Measurements from ENCODE around the gene TNFRSF1A. TPM values are rescaled to one million over a fixed set of nuclear protein-coding genes. Genes with fewer than 3 reads are reported as not detected.

TNFRSF1A gene
- total and polyA plus RNA-seq, 10 donors, result 22.5 to 578 (median 211) TPM

GRCh38 chr12:6285532-6286306 is 56.2 kb downstream of the TNFRSF1A start:
- peaks cover 0 to 21% (median 6%) of the 10 kb centered on the region in 6 donors for H3K4me1 ChIP-seq
- TF ChIP-seq POLR2A (IDR thresholded peaks at IDR 0.05), result no peak
- TF ChIP-seq, protein P1, sequence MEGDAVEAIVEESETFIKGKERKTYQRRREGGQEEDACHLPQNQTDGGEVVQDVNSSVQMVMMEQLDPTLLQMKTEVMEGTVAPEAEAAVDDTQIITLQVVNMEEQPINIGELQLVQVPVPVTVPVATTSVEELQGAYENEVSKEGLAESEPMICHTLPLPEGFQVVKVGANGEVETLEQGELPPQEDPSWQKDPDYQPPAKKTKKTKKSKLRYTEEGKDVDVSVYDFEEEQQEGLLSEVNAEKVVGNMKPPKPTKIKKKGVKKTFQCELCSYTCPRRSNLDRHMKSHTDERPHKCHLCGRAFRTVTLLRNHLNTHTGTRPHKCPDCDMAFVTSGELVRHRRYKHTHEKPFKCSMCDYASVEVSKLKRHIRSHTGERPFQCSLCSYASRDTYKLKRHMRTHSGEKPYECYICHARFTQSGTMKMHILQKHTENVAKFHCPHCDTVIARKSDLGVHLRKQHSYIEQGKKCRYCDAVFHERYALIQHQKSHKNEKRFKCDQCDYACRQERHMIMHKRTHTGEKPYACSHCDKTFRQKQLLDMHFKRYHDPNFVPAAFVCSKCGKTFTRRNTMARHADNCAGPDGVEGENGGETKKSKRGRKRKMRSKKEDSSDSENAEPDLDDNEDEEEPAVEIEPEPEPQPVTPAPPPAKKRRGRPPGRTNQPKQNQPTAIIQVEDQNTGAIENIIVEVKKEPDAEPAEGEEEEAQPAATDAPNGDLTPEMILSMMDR (IDR thresholded peaks at IDR 0.05 in 8 of 11, conservative IDR thresholded peaks at IDR 0.05 in 3 of 11), result no peak
- no peak for TF ChIP-seq POLR2AphosphoS5 (IDR thresholded peaks at IDR 0.05)
- H3K9me3 ChIP-seq, result no peaks in the 10 kb centered on the region
- H3K36me3 ChIP-seq, result no peaks in the 10 kb centered on the region
- no peak for DNase-seq
- no peak overlapping the region for H3K27ac ChIP-seq
- intact Hi-C loops (cut with DNase I; ENCODE audit: low total_unique reads), result loop anchor here (2.0 to 5.0 kb wide), 2 partner anchors 223 to 297 kb away; no protein-coding TSS in a partner anchor
- WGBS, 5 donors, result 44 to 85% (median 67%) methylated on average over 1 of the region's 1 CpG
- no peak overlapping the region for H3K4me3 ChIP-seq
- peaks cover 0 to 5% (median 0%) of the 10 kb centered on the region in 7 donors for H3K27me3 ChIP-seq (replicated peaks in 1 of 7)

DNA sequence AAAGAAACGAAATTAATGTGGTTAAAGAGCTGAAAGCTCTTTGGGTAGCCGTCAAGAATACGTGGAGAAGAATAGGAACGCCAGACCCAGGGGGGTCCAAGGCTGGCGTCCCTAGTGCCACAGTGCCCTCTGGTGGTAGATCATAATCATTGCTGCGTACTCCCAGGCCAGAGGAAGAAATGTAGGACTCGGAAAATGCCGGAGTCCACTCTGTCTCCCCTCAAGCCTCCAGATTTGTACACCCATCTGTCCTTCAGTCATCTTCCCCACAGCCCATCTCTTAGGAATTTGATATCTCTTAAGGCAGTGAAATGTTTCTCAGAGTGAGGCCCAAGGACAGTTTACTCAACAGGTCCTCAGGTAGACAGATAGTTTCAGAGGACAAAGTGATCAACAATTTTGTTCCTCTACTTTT is 56.8 kb downstream of the TNFRSF1A start:
- no peaks in the 10 kb centered on the region for H3K36me3 ChIP-seq
- no peak overlapping the region for H3K4me3 ChIP-seq
- H3K4me1 ChIP-seq, result peaks cover 0 to 25% (median 7%) of the 10 kb centered on the region in 6 donors
- TF ChIP-seq POLR2AphosphoS5 (IDR thresholded peaks at IDR 0.05) (peak in 1 of 3 donors; percentile 21), POLR2A (IDR thresholded peaks at IDR 0.05) (no peak)
- TF ChIP-seq, protein P1 (IDR thresholded peaks at IDR 0.05 in 8 of 11, conservative IDR thresholded peaks at IDR 0.05 in 3 of 11), result peak; percentile 81 to 95 (median 91)
- H3K9me3 ChIP-seq, result no peaks in the 10 kb centered on the region
- H3K27me3 ChIP-seq (replicated peaks in 1 of 7), result peaks cover 0 to 12% (median 0%) of the 10 kb centered on the region in 7 donors
- DNase-seq, result peak; percentile 84
- intact Hi-C loops (cut with DNase I; ENCODE audit: low total_unique reads), result loop anchor here (2.0 to 5.0 kb wide), 2 partner anchors 223 to 296 kb away; no protein-coding TSS in a partner anchor
- WGBS, 5 donors, result 2 to 10% (median 7%) methylated on average over 8 of the region's 8 CpGs
- H3K27ac ChIP-seq, result no peak overlapping the region

- Histone ChIP-seq H3K4me1 (peaks cover 0 to 33% (median 13%) of the 10 kb centered on the region in 6 donors), H3K27me3 (replicated peaks in 1 of 7) (peaks cover 0 to 20% (median 0%) of the 10 kb centered on the region in 7 donors), H3K36me3 (no peaks in the 10 kb centered on the region), H3K4me3 (no peak overlapping the region), H3K9me3 (no peaks in the 10 kb centered on the region), H3K27ac (no peak overlapping the region)
- intact Hi-C loops (cut with DNase I; ENCODE audit: low total_unique reads), result loop anchor here (2.0 kb wide), 1 partner anchor 295 kb away; no protein-coding TSS in a partner anchor
- 82 to 95% (median 86%) methylated on average over 12 of the region's 12 CpGs for WGBS, 5 donors
- TF ChIP-seq, protein P1 (IDR thresholded peaks at IDR 0.05 in 8 of 11, conservative IDR thresholded peaks at IDR 0.05 in 3 of 11), result no peak
- no peak for TF ChIP-seq POLR2AphosphoS5 (IDR thresholded peaks at IDR 0.05)
- no peak for TF ChIP-seq POLR2A (IDR thresholded peaks at IDR 0.05)
- DNase-seq, result no peak
These were observed 57.6 kb downstream of the TNFRSF1A start for GRCh38 chr12:6284273-6284672.

DNA sequence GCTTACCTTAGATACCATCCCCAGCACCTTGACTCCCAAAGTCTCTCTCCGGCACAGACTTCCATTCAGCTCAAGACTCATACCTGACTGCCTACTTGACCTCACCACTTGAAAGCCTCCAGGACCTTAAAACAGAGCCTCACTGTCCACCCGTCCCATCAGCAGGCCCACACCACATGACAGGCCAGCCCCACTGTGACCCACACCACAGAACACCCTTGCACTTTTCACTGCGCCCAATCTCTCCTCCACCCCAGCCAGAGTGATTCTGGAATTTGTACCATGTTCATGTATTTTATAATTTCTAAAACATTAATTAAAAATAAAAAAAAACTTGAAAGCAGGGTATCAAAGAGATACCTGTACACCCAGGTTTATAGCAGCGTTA is 59.4 kb downstream of the TNFRSF1A start:
- DNase-seq, result peak; percentile 6
- WGBS, 5 donors, result 91 to 96% (median 94%) methylated on average over 4 of the region's 4 CpGs
- intact Hi-C loops (cut with DNase I; ENCODE audit: low total_unique reads), result no loop called here

More for the DNA sequence above, 59.4 kb downstream of the TNFRSF1A start:
- no peak overlapping the region for H3K4me3 ChIP-seq
- no peaks in the 10 kb centered on the region for H3K36me3 ChIP-seq
- H3K9me3 ChIP-seq, result no peaks in the 10 kb centered on the region
- peaks cover 0 to 38% (median 0%) of the 10 kb centered on the region in 7 donors for H3K27me3 ChIP-seq (replicated peaks in 1 of 7)
- H3K4me1 ChIP-seq, result peaks cover 10 to 50% (median 26%) of the 10 kb centered on the region in 6 donors
- H3K27ac ChIP-seq, result no peak overlapping the region
- TF ChIP-seq POLR2A (IDR thresholded peaks at IDR 0.05) (no peak), POLR2AphosphoS5 (IDR thresholded peaks at IDR 0.05) (no peak)
- TF ChIP-seq, protein P1 (IDR thresholded peaks at IDR 0.05 in 8 of 11, conservative IDR thresholded peaks at IDR 0.05 in 3 of 11), result no peak

Data from spleen (tissue), 11 donors.